NCI-H1105 (cell line): ENCODE data around the gene LTBP3.
"Not testable (repeated sequence)": the region's sequence is repeated elsewhere in the genome, so short reads cannot be mapped to it uniquely, and the experiment has no call there.

Source experiments
- DNase-seq: peaks from one replicate; lab custom pipeline; 2025; lab: John Stamatoyannopoulos, UW

LTBP3 gene

GRCh38 chr11:65571940-65572339 is 13.8 kb upstream of the LTBP3 start:
- DNase-seq: no peak

DNA sequence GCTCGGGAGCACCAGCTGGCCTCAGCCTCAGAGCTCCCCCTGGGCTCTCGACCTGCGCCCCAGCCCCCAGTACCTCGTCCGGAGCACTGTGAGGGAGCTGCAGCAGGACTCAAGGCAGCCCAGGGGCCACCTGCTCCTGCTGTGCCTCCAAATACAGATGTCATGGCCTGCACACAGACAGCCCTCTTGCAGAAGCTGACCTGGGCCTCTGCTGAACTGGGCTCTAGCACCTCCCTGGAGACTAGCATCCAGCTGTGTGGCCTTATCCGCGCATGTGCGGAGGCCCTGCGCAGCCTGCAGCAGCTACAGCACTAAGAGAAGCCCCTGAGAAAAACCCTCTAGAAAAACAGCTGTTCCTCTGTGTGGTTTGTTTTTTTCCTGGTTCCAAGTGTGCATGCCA is 13.3 kb upstream of the LTBP3 start:
- no peak for DNase-seq

DNA sequence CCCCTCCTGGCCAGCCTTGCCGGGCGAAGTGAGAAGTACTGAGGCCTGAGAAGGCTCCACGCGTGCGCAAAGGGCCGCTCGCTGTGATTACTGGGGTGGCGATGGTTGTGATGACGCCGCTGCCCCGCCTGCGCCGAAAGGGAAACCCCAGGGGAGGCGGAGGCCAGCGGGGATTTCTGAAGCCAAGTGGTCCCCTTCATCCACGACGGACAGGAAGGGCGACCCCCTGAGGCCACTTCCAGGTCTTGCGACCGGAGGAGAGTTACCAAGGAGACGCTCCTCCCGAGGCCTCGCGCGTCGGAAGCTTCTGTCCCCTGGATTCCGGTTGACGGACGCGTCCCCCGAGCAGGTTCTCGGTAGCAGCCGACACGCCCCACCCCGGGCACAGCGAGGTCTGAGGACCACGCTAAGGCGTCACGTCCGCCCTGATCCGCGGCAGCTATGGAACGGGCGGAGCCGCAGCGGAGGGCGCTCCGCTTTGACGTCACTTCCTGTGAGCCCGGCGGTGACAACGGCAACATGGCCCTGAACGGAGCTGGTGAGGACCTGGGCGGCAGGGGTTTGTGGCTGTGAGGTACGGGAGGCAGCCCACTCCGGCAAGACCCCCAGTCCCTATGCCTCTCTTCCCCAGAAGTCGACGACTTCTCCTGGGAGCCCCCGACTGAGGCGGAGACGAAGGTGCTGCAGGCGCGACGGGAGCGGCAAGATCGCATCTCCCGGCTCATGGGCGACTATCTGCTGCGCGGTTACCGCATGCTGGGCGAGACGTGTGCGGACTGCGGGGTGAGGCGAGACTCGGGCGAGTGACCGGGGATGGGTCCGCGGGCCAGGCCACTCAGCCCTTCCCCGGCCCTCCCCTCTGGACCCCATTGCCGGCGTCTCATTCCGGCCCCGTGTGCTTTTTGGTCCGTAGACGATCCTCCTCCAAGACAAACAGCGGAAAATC is 12.1 kb upstream of the LTBP3 start, which contains the start of gene ZNRD2:
Gene ZNRD2, plus strand, starts transcription at position 505 of the 946 bp plus-strand sequence. Its CDS starts 15 bp downstream, at position 520.
- DNase-seq: peak; percentile 98

- no peak for DNase-seq
Observed at GRCh38 chr11:65569164-65569972, 11.2 kb upstream of the LTBP3 start.

- DNase-seq: no peak
Observed at GRCh38 chr11:65565624-65566453, 7.7 kb upstream of the LTBP3 start.

GRCh38 chr11:65564879-65565559 is 6.9 kb upstream of the LTBP3 start:
- DNase-seq: not testable (repeated sequence)

GRCh38 chr11:65563601-65564000 is 5.4 kb upstream of the LTBP3 start:
- no peak for DNase-seq

DNA sequence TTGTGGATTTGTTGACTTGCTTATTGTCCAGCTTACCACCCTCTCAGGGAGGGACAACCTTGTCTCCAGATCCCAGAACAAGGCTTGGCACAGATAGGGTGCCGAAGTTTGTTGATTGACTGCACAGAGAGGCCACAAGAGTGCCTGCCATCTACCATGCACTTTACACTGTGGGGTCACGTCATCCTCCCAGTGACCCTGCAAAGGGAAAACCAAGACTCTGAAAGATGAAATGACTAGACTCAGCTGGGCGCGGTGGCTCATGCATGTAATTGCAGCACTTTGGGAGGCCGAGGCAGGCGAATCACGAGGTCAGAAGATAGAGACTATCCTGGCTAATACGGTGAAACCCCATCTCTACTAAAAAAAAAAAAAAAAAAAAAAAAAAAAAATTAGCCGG is 4.6 kb upstream of the LTBP3 start:
- no peak for DNase-seq

- DNase-seq: no peak
Observed at GRCh38 chr11:65562020-65562419, 3.9 kb upstream of the LTBP3 start.

DNA sequence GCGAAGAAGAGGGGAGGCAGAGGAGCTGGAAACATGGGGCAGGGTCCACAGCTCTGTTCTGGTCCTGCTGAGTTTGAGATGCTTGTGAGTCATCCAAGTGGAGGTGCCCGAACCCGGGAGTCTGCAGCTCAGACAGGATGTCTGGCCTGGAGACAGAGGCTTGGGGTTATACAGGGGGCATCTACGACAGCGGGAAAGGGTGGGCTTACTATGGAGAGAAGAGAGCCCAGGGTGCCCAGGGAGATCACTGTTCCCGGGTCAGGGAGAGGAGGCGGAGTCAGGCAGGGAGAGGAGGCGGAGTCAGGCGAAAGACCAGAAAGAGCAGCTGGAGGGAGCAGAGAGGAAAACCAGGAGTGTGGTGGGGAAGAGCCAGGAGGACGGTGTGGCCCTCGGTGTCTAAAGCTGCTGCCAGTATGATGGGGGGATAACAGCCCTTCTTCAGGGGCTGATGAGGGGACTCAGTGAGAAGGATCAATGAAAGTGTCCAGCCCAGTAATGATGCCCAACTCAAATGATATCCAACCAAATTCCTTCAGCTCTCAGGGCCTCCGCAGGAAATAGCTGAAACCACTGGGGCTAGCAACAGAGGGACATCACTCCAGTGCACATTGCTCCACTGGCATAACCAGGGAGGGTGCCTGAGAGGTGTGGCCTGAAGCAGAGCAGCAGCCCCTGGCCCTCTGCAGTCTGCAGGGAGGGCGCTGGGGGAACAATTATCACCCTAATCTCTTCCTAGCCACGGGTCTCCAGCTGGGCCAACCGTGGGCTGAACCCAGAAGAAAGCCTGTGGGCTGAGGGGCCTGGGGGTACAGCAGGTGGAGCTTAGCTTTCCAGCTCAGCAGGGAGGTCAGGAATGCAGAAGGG is 2.6 kb upstream of the LTBP3 start:
- DNase-seq: no peak

DNA sequence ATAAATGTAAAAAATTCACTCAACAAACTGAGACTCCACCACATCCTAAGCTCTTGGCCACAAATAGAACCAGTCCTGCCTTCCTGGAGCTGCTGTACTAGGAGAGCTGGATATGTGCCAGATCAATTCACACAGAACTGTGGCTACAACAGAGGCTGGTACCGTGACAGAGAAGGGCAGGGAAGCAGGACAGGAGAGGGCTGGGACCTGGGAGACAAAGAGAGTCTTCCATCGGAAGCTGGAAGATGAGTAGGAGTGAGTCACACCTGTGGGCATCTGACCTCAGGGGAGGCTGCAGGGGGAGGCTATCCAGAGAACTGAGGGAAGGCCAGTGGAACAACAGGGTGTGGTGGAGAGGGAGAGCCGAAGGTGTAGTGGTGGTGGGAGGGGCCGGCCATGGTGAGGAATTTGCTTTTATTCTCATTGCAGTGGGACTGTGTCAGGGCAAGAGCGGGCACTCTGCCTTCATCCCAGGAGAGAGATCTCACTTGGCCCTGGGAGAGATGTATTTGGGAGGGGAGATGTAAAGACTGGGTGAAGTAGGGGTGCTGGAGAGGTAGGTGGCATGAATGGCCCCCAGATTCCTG is 1.9 kb upstream of the LTBP3 start:
- no peak for DNase-seq

- DNase-seq: no peak
Observed at GRCh38 chr11:65559535-65559934, 1.4 kb upstream of the LTBP3 start.

DNA sequence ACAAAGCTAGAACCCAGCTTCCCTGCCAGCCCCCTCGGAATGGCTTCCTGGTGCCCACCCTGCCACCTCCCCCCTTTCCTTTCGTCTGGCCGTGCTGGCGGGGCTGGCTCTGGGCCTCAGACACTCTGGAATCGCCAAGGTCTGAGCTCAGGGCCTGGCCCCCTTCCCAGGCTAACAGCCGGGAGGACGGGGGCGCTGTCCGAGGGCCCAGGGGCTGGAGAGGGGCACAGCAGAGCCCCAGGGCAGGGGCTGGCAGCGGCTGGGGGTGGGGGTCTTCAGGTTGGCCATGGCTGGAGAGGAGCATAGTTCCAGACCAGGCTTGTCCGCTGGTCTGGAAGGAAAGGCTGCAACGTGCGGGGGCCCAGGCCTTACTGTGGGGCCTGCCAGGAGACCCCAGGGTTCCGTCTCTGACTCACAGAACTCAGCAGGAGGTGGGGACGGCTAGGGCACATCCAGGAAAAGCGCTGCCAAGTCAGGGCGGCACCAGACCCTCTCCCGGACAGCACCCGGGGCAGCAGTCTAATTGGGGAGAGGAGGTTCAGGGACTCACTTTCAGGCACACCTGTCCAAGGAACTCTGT is 861 bp upstream of the LTBP3 start:
- DNase-seq: no peak

- DNase-seq: no peak
Observed at GRCh38 chr11:65557280-65558001, 718 bp downstream of the LTBP3 start.

- DNase-seq: no peak
Observed at GRCh38 chr11:65556470-65557279, 1.5 kb downstream of the LTBP3 start.

- DNase-seq: no peak
Observed at GRCh38 chr11:65555693-65556231, 2.4 kb downstream of the LTBP3 start.

DNA sequence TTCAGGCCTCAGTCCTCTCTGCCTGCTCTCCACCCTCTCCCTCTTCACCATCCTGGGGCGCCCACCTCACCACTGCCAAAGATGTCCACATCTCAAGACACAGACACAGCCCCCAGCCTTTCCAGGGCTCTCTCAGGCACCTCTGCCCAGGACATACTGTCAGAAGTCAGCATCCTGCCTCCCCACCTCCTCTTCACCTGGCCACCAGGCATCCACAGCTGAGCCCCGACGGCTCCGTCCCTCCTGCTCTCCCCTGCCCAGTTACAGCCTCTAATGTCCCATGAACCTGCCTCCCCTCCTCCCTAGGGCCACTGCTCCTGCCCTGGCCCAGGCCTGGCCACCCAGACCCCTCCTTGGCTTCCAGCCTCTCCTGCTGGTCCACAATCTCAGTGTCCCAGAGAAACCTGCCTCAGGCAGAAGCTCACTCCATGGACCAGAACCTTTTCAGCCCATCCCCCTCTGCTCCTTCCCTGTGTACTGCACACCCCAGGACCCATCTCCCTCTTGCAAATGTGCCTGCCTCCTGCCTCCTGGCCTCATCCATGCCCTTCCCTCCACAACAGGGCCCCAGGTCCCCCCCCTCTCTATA is 3.2 kb downstream of the LTBP3 start:
- DNase-seq: no peak
